ENCODE results near the gene TBC1D7.
A peak's percentile ranks its signal among the peaks of the same experiment; 100 is the strongest.

TBC1D7 gene

GRCh38 chr6:13338038-13338437, 9.7 kb upstream of the TBC1D7 start (continued):
- TF ChIP-seq ZNF518A (tag by site-specific recombination; conservative IDR thresholded peaks at IDR 0.05; ENCODE audit: low read depth) (no peak), ZNF2 (tag by site-specific recombination; IDR thresholded peaks at IDR 0.05) (no peak), ZNF792 (tag by site-specific recombination; IDR thresholded peaks at IDR 0.05) (no peak)

- Histone ChIP-seq H3K9me3 (ENCODE audit: control insufficient read depth, insufficient read depth, low read depth, low read length) (no peaks in the 10 kb centered on the region), H3K36me3 (ENCODE audit: control insufficient read depth in 2 of 2, insufficient read depth in 1 of 2, low read length in 2 of 2) (no peaks in the 10 kb centered on the region), H3K4me3 (ENCODE audit: low read depth, low read length) (no peak overlapping the region), H3K4me1 (ENCODE audit: control insufficient read depth, insufficient read depth, low read length) (no peaks in the 10 kb centered on the region), H3K27ac (ENCODE audit: extremely low read depth, low read depth, low read length) (no peak overlapping the region)
- TF ChIP-seq ZBTB8A (tag by site-specific recombination; IDR thresholded peaks at IDR 0.05) (peak; percentile 23; the same call in 1 of the 2 replicates), IKZF3 (tag by site-specific recombination; IDR thresholded peaks at IDR 0.05) (peak; percentile 70; the same call in 1 of the 2 replicates), ZEB2 (tag by site-specific recombination; IDR thresholded peaks at IDR 0.05) (peak; percentile 35; the same call in 1 of the 2 replicates), ZNF777 (tag by site-specific recombination; IDR thresholded peaks at IDR 0.05; ENCODE audit: borderline replicate concordance) (no peak), ZNF18 (tag by site-specific recombination; IDR thresholded peaks at IDR 0.05) (peak; percentile 59), EGR2 (tag by site-specific recombination; IDR thresholded peaks at IDR 0.05; ENCODE audit: low read depth) (peak; percentile 22; the same call in 1 of the 2 replicates), ZXDB (tag by site-specific recombination; IDR thresholded peaks at IDR 0.05) (no peak), SP7 (tag by site-specific recombination; IDR thresholded peaks at IDR 0.05) (0 out of 2 replicates have a peak, but pooled peaks have one; percentile 28), ZNF23 (tag by site-specific recombination; IDR thresholded peaks at IDR 0.05; ENCODE audit: borderline replicate concordance) (no peak), ZNF837 (tag by site-specific recombination; IDR thresholded peaks at IDR 0.05) (no peak), ZNF660 (tag by site-specific recombination; IDR thresholded peaks at IDR 0.05) (peak; percentile 62; the same call in 1 of the 2 replicates), CTCF (tag by site-specific recombination; IDR thresholded peaks at IDR 0.05) (peak; percentile 76), ZNF654 (tag by site-specific recombination; IDR thresholded peaks at IDR 0.05; ENCODE audit: low read depth) (peak; percentile 92), PRDM10 (tag by site-specific recombination; IDR thresholded peaks at IDR 0.05) (peak; percentile 47), ZFHX2 (tag by site-specific recombination; conservative IDR thresholded peaks at IDR 0.05) (peak; percentile 42), ZNF510 (tag by site-specific recombination; IDR thresholded peaks at IDR 0.05; ENCODE audit: insufficient replicate concordance) (no peak), ZNF2 (tag by site-specific recombination; IDR thresholded peaks at IDR 0.05) (peak; percentile 50; the same call in 1 of the 2 replicates), ZNF473 (tag by site-specific recombination; IDR thresholded peaks at IDR 0.05) (no peak)
- ChIA-PET CTCF (interaction anchor here (0.6 to 3.9 kb wide), 9 partner anchors 10 to 535 kb away, joined by 3 to 23 read pairs (median 4); partner anchors contain the start of gene NOL7), POLR2A (interaction anchor here (1.1 to 1.3 kb wide), 2 partner anchors 43 to 239 kb away, joined by 3 read pairs; no protein-coding TSS in a partner anchor)
Measured at GRCh38 chr6:13336553-13336952, 8.2 kb upstream of the TBC1D7 start.

All from HEK293 (cell line).